Measurements from ENCODE around the gene BID.
"Not testable (repeated sequence)": the region's sequence is repeated elsewhere in the genome, so short reads cannot be mapped to it uniquely, and the experiment has no call there.

GRCh38 chr22:17764852-17765251, 9.4 kb downstream of the BID start:
- TF ChIP-seq CTCF (IDR thresholded peaks at IDR 0.05; ENCODE audit: poor library complexity, severe bottlenecking); TAF1 (IDR thresholded peaks at IDR 0.05; ENCODE audit: low read depth); REST (IDR thresholded peaks at IDR 0.05; ENCODE audit: borderline replicate concordance); EZH2 (IDR thresholded peaks at IDR 0.05; ENCODE audit: borderline replicate concordance, insufficient read depth, low read length, poor library complexity, severe bottlenecking); EP300 (conservative IDR thresholded peaks at IDR 0.05; ENCODE audit: poor library complexity, severe bottlenecking); SMC3 (conservative IDR thresholded peaks at IDR 0.05; ENCODE audit: poor library complexity): not testable (repeated sequence)

All from neural cell (in vitro differentiated cells).